DOHH2 (cell line): Measurements from ENCODE around the gene JARID2.

ENCODE experiments used
- H3F3A ChIP-seq: fragments of 200-600 bp; sonication (generic), shearing (Covaris generic); 2 replicates; pipeline ENCODE4 v1.6.0; 2016; ENCODE audit warnings: antibody characterized with exemption, mild to moderate bottlenecking; ENCODE audit not compliant: control insufficient read depth, insufficient read depth
- H3K27ac ChIP-seq: fragments of 200-600 bp; sonication (generic); 2 replicates; pipeline ENCODE4 v1.5.1; 2014; ENCODE audit warnings: low read depth, mild to moderate bottlenecking, low read length, moderate library complexity
- H3K27me3 ChIP-seq: fragments of 200-600 bp; sonication (generic); 2 replicates; pipeline ENCODE4 v1.6.1; 2014; ENCODE audit warnings: mild to moderate bottlenecking, low read length, mixed read lengths; ENCODE audit not compliant: control insufficient read depth
- H3K36me3 ChIP-seq: fragments of 200-600 bp; sonication (generic); 2 replicates; pipeline ENCODE4 v1.6.1; 2014; ENCODE audit warnings: mild to moderate bottlenecking, low read length, moderate library complexity, mixed read lengths; ENCODE audit not compliant: control insufficient read depth
- H3K4me1 ChIP-seq: fragments of 200-600 bp; sonication (generic); 2 replicates; pipeline ENCODE4 v1.6.1; 2014; ENCODE audit warnings: mild to moderate bottlenecking, low read length, mixed read lengths; ENCODE audit not compliant: control insufficient read depth
- H3K4me2 ChIP-seq: fragments of 200-600 bp; sonication (generic); 2 replicates; pipeline ENCODE4 v1.6.0; 2014; ENCODE audit warnings: mild to moderate bottlenecking, low read length, moderate library complexity
- H3K4me3 ChIP-seq: fragments of 200-600 bp; sonication (generic); 2 replicates; pipeline ENCODE4 v1.5.1; 2014; ENCODE audit warnings: mild to moderate bottlenecking, low read length, mixed read lengths
- H3K79me2 ChIP-seq: fragments of 200-600 bp; sonication (generic); 2 replicates; pipeline ENCODE4 v1.6.1; 2014; ENCODE audit warnings: mild to moderate bottlenecking, low read length, mixed read lengths; ENCODE audit not compliant: control insufficient read depth
- H3K9me2 ChIP-seq: fragments of 200-600 bp; sonication (generic); replicated peaks from 2 replicates; pipeline ENCODE4 v1.6.1; 2014; ENCODE audit warnings: mild to moderate bottlenecking, low read length, mixed read lengths; ENCODE audit not compliant: control insufficient read depth
- H3K9me3 ChIP-seq: fragments of 200-600 bp; sonication (generic); 2 replicates; pipeline ENCODE4 v1.6.1; 2014; ENCODE audit warnings: antibody characterized with exemption, low read length, mixed read lengths; ENCODE audit not compliant: control insufficient read depth, insufficient read depth
- H4K20me1 ChIP-seq: fragments of 200-600 bp; sonication (generic); 2 replicates; pipeline ENCODE4 v1.6.0; 2014; ENCODE audit warnings: low read depth, mild to moderate bottlenecking, antibody characterized with exemption, low read length, moderate library complexity; ENCODE audit not compliant: control insufficient read depth, insufficient read depth
- CTCF ChIP-seq: fragments of 200-600 bp; sonication (generic); IDR thresholded peaks from one replicate; pipeline ENCODE4 v1.5.1; 2014; ENCODE audit warnings: antibody characterized with exemption, mild to moderate bottlenecking, low read depth, low read length; ENCODE audit not compliant: poor library complexity, severe bottlenecking
- EZH2phosphoT487 ChIP-seq: fragments of 200-600 bp; sonication (generic); IDR thresholded peaks from 2 replicates; pipeline ENCODE4 v1.6.1; 2017; ENCODE audit warnings: borderline replicate concordance, mild to moderate bottlenecking, antibody characterized with exemption, low read length, moderate library complexity, mixed read lengths

The JARID2 gene

GRCh38 chr6:15389084-15389764, 143.4 kb downstream of the JARID2 start:
- Histone ChIP-seq H3K9me3 (no peaks in the 10 kb centered on the region), H4K20me1 (peaks cover 18% of the 10 kb centered on the region), H3K4me1 (peaks cover 11% of the 10 kb centered on the region), H3K79me2 (peaks cover 9% of the 10 kb centered on the region), H3K27ac (no peak overlapping the region), H3K4me2 (no peak overlapping the region), H3K27me3 (no peaks in the 10 kb centered on the region), H3F3A (no peaks in the 10 kb centered on the region), H3K36me3 (no peaks in the 10 kb centered on the region), H3K9me2 (no peaks in the 10 kb centered on the region), H3K4me3 (no peak overlapping the region)
- TF ChIP-seq EZH2phosphoT487 (no peak), CTCF (no peak)

DNA sequence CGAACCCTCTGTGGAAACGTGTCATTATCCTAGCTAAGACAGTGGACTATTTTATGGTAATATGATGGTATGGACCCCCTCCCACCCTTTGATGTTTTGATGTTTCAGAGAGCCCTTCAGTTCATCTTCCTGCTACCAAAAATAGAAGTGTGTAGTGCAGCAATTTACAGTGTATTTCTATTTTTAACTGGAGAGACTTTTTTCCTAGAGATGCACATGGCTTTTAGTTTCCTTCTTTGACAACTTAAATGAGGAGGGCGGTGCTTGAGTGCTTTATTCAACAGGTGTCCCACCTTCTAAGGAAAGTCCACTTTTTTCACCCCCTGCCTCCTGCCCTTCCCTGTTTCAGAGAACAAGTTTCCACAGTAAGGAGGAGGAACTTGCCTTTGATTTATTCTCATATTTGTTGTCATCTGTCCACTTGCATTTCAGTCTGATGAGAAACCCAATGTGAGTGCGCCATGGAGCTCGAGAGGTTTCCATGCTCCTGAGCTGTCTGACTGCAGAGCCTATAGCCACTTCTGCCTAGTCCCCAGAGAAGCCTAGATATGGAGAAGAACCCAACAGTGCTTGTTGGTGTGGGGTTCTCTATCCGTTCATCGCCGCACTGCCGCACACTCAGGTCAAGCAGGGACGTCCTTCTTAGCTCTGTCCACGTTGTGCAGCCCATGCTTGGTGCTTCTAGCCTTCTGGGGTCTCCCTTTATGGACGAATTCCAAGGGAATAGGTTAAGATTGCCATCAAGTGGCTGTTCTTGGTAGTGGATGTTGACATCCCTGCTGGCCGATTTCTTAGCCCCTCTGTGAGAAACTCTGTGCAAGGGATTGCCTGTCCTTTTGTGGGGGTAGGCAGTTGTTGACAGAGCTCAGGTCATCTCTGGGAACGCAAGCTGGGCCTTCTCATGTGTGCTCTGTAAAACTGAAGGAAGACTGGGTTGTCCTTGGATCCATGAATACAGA, 144.2 kb downstream of the JARID2 start:
- Histone ChIP-seq H3K36me3 (no peaks in the 10 kb centered on the region), H3F3A (no peaks in the 10 kb centered on the region), H3K79me2 (peaks cover 9% of the 10 kb centered on the region), H3K4me1 (peaks cover 11% of the 10 kb centered on the region), H3K4me3 (no peak overlapping the region), H4K20me1 (peaks cover 18% of the 10 kb centered on the region), H3K27me3 (no peaks in the 10 kb centered on the region), H3K9me2 (no peaks in the 10 kb centered on the region), H3K4me2 (no peak overlapping the region), H3K9me3 (no peaks in the 10 kb centered on the region), H3K27ac (no peak overlapping the region)
- TF ChIP-seq EZH2phosphoT487: no peak
- TF ChIP-seq CTCF: peak; percentile 72

- no peaks in the 10 kb centered on the region for H3K9me2 ChIP-seq
- no peaks in the 10 kb centered on the region for H3K36me3 ChIP-seq
- peaks cover 11% of the 10 kb centered on the region for H3K4me1 ChIP-seq
- no peaks in the 10 kb centered on the region for H3F3A ChIP-seq
- H3K9me3 ChIP-seq: no peaks in the 10 kb centered on the region
- no peak overlapping the region for H3K4me2 ChIP-seq
- peaks cover 9% of the 10 kb centered on the region for H3K79me2 ChIP-seq
- H3K4me3 ChIP-seq: no peak overlapping the region
- H3K27ac ChIP-seq: no peak overlapping the region
- peaks cover 18% of the 10 kb centered on the region for H4K20me1 ChIP-seq
- TF ChIP-seq EZH2phosphoT487 (no peak), CTCF (no peak)
- no peaks in the 10 kb centered on the region for H3K27me3 ChIP-seq
Measured at GRCh38 chr6:15391500-15391899, 145.6 kb downstream of the JARID2 start.
